ENCODE measurements around the gene SAMD10.

SAMD10 gene

GRCh38 chr20:63942250-63942951 is 37.0 kb downstream of the SAMD10 start:
- H3K27ac ChIP-seq: peak overlapping the region; percentile 13
- TF ChIP-seq CTCF (conservative IDR thresholded peaks at IDR 0.05) (no peak), ZFX (IDR thresholded peaks at IDR 0.05) (no peak)

DNA sequence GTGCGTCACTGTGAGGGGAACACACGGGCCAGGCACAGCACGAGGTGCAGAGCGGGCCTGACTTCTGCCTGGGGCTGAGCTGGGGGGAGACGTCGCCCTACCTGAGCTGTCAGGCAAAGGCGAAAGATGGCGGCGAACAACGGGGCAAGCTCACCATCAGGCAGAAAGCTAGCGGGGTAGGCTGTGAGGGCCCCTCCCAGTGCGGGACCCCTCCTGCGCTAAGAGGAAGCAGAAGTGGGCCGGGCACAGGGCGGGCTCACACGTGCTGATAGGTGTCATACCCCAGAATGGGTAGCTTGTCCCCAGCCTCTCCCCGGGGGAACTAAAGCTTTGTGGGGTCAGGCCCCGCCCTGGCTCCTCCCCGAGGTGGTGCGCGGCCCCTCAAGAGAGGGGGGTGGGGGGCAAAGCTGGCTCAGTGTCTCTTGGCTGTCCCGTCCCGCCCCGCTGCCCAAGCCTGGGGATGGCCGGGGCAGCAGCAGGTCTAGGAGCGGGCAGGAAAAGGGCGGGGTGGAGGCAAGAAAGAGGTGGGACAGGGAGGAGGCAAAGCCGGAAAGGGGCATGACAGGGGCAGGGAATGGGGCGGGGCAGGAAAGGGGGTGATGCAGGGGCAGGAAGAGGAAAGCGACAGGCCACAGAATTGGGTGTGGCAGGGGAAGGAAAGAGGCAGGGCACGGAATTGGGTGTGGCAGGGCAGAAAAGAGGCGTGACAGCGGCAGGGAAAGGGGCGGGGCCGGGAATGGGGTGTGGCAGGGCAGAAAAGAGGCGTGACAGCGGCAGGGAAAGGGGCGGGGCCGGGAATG is 38.0 kb downstream of the SAMD10 start:
- TF ChIP-seq ZFX (IDR thresholded peaks at IDR 0.05) (no peak), CTCF (conservative IDR thresholded peaks at IDR 0.05) (no peak)
- H3K27ac ChIP-seq: no peak overlapping the region

GRCh38 chr20:63940472-63941266 is 38.8 kb downstream of the SAMD10 start:
- no peak overlapping the region for H3K27ac ChIP-seq

GRCh38 chr20:63940071-63940471 is 39.4 kb downstream of the SAMD10 start:
- no peak for TF ChIP-seq ZFX (IDR thresholded peaks at IDR 0.05)
- TF ChIP-seq CTCF (conservative IDR thresholded peaks at IDR 0.05): no peak

More at GRCh38 chr20:63940472-63941266, 38.8 kb downstream of the SAMD10 start:
- TF ChIP-seq ZFX (IDR thresholded peaks at IDR 0.05) (no peak), CTCF (conservative IDR thresholded peaks at IDR 0.05) (no peak)

DNA sequence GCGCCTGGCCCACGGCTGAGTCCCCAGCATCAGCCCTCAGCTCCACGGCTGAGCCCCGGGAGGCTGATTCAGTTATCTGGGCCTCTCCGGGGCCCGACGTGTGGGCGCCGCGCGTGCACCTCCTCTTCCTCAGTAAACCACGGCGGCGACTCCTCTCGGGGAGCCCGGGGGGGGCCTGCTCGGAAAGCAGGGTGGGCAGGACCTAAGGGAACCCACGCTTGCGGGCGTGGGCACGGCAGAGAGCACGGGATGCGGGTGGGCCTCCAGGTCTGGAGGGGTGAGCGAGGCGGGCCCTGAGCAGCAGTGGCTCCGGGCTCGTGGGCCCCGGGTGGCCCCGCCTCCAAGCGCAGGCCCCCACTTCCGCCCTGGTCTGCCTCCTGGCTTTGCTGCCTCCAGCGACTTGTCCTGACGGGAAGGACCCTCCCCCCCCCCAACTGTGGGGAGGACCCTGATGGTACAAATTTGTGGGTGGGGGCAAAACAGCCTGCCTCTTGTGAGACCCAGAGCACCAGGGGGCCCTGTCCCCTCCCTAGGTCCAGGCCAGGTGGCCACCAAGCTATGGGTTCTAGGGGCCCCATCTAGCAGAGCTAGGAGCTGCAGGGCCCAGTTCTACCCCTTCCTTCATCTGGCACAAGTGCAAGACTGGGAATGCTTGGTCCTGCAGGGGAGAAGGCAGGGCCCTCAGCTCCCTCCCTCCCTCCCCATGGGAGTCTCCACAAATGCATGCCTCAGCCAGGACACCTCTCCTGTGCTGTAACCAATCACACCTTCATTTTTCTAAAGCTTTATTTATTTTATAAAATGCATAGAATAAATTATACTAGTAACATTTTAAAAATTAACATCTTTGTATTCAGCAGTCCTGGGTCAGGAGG is 40.1 kb downstream of the SAMD10 start:
- no peak overlapping the region for H3K27ac ChIP-seq
- TF ChIP-seq ZFX (IDR thresholded peaks at IDR 0.05) (no peak), CTCF (conservative IDR thresholded peaks at IDR 0.05) (no peak)

More at GRCh38 chr20:63940071-63940471, 39.4 kb downstream of the SAMD10 start:
- no peak overlapping the region for H3K27ac ChIP-seq

GRCh38 chr20:63937596-63937995 is 41.8 kb downstream of the SAMD10 start:
- no peak for TF ChIP-seq CTCF (conservative IDR thresholded peaks at IDR 0.05)
- no peak for TF ChIP-seq ZFX (IDR thresholded peaks at IDR 0.05)

More at GRCh38 chr20:63937596-63937995, 41.8 kb downstream of the SAMD10 start:
- no peak overlapping the region for H3K27ac ChIP-seq
